Uterus (tissue), 4 donors: ENCODE data around the gene NUPR1. TPM values are rescaled to one million over a fixed set of nuclear protein-coding genes. Genes with fewer than 3 reads are reported as not detected.
A peak's percentile ranks its signal among the peaks of the same experiment; 100 is the strongest.

Experiments used
- DNase-seq, 2 donors: peaks; one replicate each; pipeline ENCODE4 v3.0.0-alpha.2; 2019 to 2020
- H3K27ac ChIP-seq, 2 donors: fragments of 200-600 bp; sonication (generic); 1 replicate in 1 of 2; 2 replicates in 1 of 2; pipeline ENCODE4 v1.5.1; 2016 to 2018
- H3K27me3 ChIP-seq, 2 donors: fragments of 200-600 bp; sonication (generic); one replicate each; pipeline ENCODE4 v1.5.1; 2018 to 2019; ENCODE audit warnings: control low read depth in 1 of 2
- H3K36me3 ChIP-seq, 2 donors: fragments of 200-600 bp; sonication (generic); one replicate each; pipeline ENCODE4 v1.5.1; 2019; ENCODE audit warnings: control low read depth in 1 of 2
- H3K4me1 ChIP-seq, 2 donors: fragments of 200-600 bp; sonication (generic); one replicate each; pipeline ENCODE4 v1.5.1; 2018 to 2019; ENCODE audit warnings: control low read depth in 1 of 2
- H3K4me3 ChIP-seq, 2 donors: fragments of 200-600 bp; sonication (generic); 1 replicate in 1 of 2; 2 replicates in 1 of 2; pipeline ENCODE4 v1.5.1; 2018 to 2019; ENCODE audit warnings: mild to moderate bottlenecking in 1 of 2
- H3K9me3 ChIP-seq, 2 donors: fragments of 200-600 bp; sonication (generic); one replicate each; pipeline ENCODE4 v1.5.1; 2019; ENCODE audit warnings: control low read depth in 1 of 2
- POLR2A ChIP-seq, 2 donors: fragments of 450-650 bp; IDR thresholded peaks; one replicate each; pipeline ENCODE4 v1.6.1; 2016; ENCODE audit warnings: antibody characterized with exemption in 2 of 2, mild to moderate bottlenecking in 1 of 2, moderate library complexity in 1 of 2
- intact Hi-C: fragments of 100-400 bp; cut with DNase I; formaldehyde crosslinking; loops from one replicate; pipeline ENCODE4 v1.15.1; 2023; ENCODE audit warnings: low total_unique reads
- total RNA-seq, 4 donors: library from RNA; depleted of rRNA in 3 of 4; stranded (reverse); fragments of >200 nt in 3 of 4; gene quantifications; one replicate each; pipeline versions ENCODE4 v1.1.0 to v1.2.4, GENCODE V29; 2014 to 2023
- TF ChIP-seq, protein P1 (sequence below), 4 experiments: fragments of 200-600 bp in 2 of 4; fragments of 450-650 bp in 2 of 4; sonication (generic) in 2 of 4; IDR thresholded peaks; one replicate each; pipeline ENCODE4 v1.5.1; 2016 to 2019; ENCODE audit warnings: antibody characterized with exemption in 4 of 4, mild to moderate bottlenecking in 2 of 4, moderate library complexity in 1 of 4
- donor health status: DM: yes; HTN: yes; CAD: no.

NUPR1 gene
- total RNA-seq, 4 donors from 2014 or later = 7.3 to 81.1 (median 18.4) TPM

DNA sequence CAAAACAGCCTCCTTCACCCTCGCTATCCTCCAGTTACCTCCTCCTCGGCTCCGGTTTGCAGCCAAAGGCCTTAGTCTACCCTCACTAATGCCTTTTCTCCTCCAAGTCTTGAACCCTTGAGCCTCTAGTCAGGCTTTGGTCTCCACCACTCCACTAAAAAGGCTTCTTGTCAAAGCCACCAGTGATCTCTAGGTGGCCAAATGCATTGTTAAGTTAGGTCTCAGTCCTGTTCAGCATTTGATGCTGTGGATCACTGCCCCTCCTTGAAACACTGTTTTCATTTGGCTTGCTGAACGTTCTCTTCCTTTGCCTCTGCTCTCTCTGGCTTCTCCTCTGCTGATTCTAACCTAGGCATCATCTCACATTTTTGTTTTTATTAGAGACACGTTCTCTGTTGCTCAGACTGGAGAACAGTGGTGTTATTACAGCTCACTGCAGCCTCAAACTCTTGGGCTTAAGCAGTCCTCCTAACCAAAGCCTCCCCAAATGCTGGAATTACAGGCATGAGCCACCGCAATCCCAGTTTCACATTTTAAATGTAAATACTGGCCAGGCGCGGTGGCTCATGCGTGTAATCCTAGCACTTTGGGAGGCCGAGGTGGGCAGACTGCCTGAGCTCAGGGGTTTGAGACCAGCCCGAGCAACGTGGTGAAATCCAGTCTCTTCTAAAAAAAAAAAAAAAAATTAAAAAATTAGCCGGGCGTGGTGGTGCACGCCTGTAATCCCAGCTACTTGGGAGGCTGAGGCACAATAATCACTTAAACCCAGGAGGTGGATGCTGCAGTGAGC lies 16.1 kb upstream of the NUPR1 start:
- no peaks in the 10 kb centered on the region for H3K27me3 ChIP-seq
- peak overlapping the region; percentile 67 to 70 for H3K4me3 ChIP-seq
- no peak for DNase-seq
- intact Hi-C loops = loop anchor here (10.0 kb wide), 1 partner anchor 60 kb away; the partner anchor contains the start of genes APOBR and CLN3
- TF ChIP-seq POLR2A (IDR thresholded peaks at IDR 0.05) = no peak
- TF ChIP-seq, protein P1, sequence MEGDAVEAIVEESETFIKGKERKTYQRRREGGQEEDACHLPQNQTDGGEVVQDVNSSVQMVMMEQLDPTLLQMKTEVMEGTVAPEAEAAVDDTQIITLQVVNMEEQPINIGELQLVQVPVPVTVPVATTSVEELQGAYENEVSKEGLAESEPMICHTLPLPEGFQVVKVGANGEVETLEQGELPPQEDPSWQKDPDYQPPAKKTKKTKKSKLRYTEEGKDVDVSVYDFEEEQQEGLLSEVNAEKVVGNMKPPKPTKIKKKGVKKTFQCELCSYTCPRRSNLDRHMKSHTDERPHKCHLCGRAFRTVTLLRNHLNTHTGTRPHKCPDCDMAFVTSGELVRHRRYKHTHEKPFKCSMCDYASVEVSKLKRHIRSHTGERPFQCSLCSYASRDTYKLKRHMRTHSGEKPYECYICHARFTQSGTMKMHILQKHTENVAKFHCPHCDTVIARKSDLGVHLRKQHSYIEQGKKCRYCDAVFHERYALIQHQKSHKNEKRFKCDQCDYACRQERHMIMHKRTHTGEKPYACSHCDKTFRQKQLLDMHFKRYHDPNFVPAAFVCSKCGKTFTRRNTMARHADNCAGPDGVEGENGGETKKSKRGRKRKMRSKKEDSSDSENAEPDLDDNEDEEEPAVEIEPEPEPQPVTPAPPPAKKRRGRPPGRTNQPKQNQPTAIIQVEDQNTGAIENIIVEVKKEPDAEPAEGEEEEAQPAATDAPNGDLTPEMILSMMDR (IDR thresholded peaks at IDR 0.05) = no peak
- H3K4me1 ChIP-seq = peaks cover 0 to 3% of the 10 kb centered on the region in 2 donors
- H3K9me3 ChIP-seq = no peaks in the 10 kb centered on the region
- no peaks in the 10 kb centered on the region for H3K36me3 ChIP-seq
- H3K27ac ChIP-seq = peak overlapping the region; percentile 99 to 100

DNA sequence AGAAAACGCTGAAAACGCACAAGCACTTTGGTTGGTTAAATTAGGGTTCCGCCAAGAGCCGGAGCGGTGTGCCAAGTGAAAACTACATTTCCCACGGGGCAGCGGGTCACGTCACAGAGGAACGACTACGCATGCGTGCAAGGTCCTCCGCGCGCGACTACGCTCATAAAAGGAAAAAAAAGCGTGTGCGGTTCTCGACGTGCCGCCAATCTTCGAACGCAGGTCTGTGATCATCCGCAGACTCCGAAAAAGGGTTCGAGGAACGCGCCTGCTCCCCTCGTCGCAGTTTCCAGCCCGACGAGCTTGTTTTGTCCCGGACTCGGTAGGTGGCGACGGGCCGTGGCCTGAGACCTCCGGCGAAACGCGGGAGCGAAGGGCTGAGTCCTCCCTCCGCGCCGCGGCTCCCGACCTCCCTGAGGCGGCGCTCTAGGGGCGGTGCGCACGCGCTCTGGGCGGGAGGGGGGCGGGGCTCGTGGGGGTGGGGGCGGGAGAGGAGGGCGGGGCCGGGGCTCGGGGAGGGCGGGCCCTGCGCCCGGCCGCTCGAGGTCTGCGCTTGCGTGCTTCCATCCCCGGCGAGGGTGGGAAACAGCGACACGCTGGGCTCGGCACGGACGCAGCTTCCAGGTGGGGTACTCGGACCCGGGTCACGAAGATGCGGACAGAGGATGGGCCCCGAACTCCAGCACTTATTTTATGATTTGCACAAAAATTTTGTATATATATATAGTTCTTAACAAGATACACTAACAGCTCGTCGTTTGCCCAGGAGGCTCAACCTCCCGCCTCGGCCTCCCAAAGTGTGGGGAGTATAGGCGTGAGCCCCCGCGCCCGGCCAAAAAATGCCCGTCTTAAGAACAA lies 15.2 kb upstream of the NUPR1 start, which contains the start of gene SGF29:
Gene SGF29, plus strand, starts transcription at position 145 of the 858 bp plus-strand sequence. CDS start 27,150 bp downstream, outside the sequence.
- intact Hi-C loops = loop anchor here (10.0 kb wide), 1 partner anchor 59 kb away; the partner anchor contains the start of genes APOBR and CLN3
- Histone ChIP-seq H3K9me3 (no peaks in the 10 kb centered on the region), H3K36me3 (no peaks in the 10 kb centered on the region), H3K4me1 (peaks cover 0 to 3% of the 10 kb centered on the region in 2 donors), H3K27me3 (no peaks in the 10 kb centered on the region), H3K4me3 (peak within 1 kb of the TSS; percentile 67 to 70), H3K27ac (peak within 1 kb of the TSS; percentile 99 to 100)
- peak; percentile 95 for DNase-seq
- peak; percentile 92 to 98 for TF ChIP-seq POLR2A (IDR thresholded peaks at IDR 0.05)
- TF ChIP-seq, protein P1 (IDR thresholded peaks at IDR 0.05) = peak in 3 of 4 experiments; percentile 26 to 55 (median 38)

DNA sequence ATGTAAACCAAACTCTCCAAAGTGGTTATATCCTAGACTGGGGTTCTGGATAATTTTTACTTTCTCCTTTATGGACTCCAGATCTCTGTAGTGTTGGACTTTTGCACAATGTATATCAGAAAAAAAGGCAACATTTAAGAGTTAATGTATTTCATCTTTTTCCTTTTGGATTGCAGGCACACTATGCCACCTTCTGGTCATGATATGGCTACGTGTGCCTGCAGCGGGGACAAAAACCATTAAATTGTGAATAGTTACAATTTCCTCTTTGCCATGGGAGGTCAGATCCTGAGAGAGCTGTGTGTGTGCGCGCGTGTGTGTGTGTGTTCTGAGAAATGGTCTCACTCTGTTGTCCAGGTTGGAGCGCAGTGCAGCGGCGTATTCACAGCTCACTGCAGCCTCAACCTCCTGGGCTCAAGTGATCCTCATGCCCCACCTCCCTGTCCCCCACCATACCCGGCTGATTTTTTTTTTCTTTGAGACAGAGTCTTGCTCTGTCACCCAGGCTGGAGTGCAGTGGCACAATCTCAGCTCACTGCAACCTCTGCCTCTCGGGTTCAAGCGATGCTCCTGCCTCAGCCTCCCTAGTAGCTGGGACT lies 10.6 kb upstream of the NUPR1 start:
- DNase-seq = no peak
- Histone ChIP-seq H3K4me3 (no peak overlapping the region), H3K27me3 (no peaks in the 10 kb centered on the region), H3K9me3 (no peaks in the 10 kb centered on the region), H3K4me1 (peaks cover 0 to under 1% of the 10 kb centered on the region in 2 donors), H3K36me3 (no peaks in the 10 kb centered on the region), H3K27ac (no peak overlapping the region)
- intact Hi-C loops = no loop called here
- TF ChIP-seq POLR2A (IDR thresholded peaks at IDR 0.05) = no peak
- TF ChIP-seq, protein P1 (IDR thresholded peaks at IDR 0.05) = peak; percentile 26 to 51 (median 44)

DNA sequence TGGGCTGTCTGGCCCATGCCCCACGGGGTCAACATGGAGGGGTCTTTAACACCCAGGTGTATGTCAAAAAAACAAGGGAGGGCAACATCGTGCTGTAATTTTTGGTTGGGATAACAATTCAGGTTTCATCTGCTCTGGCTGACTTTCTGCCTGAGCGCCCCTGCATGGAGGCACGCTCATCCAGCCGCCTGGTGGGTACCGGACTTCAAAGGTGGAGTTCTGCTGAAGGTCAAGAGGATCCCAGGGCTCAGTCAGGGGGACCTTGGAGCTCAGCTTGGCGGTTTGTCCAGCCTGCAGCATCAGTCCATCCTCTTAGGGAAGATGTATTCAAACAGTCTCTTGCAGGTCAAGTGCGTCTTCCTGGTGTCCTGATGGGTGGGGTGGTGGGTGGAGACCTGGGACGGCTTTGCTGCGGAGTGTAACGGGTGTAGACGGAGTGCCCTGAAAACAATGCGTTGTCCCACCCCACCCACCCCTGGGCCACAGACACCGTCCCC lies 9.6 kb upstream of the NUPR1 start:
- no peak overlapping the region for H3K4me3 ChIP-seq
- H3K4me1 ChIP-seq = no peaks in the 10 kb centered on the region
- H3K27ac ChIP-seq = no peak overlapping the region
- H3K36me3 ChIP-seq = no peaks in the 10 kb centered on the region
- no peak for DNase-seq
- TF ChIP-seq, protein P1 (IDR thresholded peaks at IDR 0.05) = no peak
- TF ChIP-seq POLR2A (IDR thresholded peaks at IDR 0.05) = no peak
- H3K27me3 ChIP-seq = no peaks in the 10 kb centered on the region
- intact Hi-C loops = no loop called here
- no peaks in the 10 kb centered on the region for H3K9me3 ChIP-seq
